MCF 10A (cell line): Measurements from ENCODE around the gene NRP1. TPM values are rescaled to one million over a fixed set of nuclear protein-coding genes. Genes with fewer than 3 reads are reported as not detected.

Experiments
- BruUV-seq: library from RNA; stranded (reverse); fragments of 400-500 nt; replicated peaks from 2 replicates; lab custom pipeline; 2021; lab: Mats Ljungman, UMichigan
- CTCF ChIA-PET: fragments of 300-600 bp; sonication (Branson Sonifier 250); formaldehyde crosslinking; extraction: SDS; loops from one replicate; lab custom pipeline; 2021; ENCODE audit warnings: antibody characterized with exemption, inconsistent platforms; lab: Yijun Ruan, JAX
- POLR2A ChIA-PET: fragments of 300-600, 350-650 bp; sonication (Branson Sonifier 250); formaldehyde crosslinking; extraction: SDS; loops from one replicate; lab custom pipeline; 2020; ENCODE audit warnings: antibody characterized with exemption, inconsistent platforms; lab: Yijun Ruan, JAX
- DNase-seq: peaks from one replicate; pipeline ENCODE4 v3.0.0-alpha.2; 2018; ENCODE audit not compliant: unreplicated experiment
- H3K27ac Mint-ChIP-seq: one replicate; pipeline ENCODE4 v1.8.0; 2022; ENCODE audit warnings: mild to moderate bottlenecking, low read depth, mixed read lengths; ENCODE audit not compliant: unreplicated experiment
- H3K27me3 Mint-ChIP-seq: one replicate; pipeline ENCODE4 v1.8.0; 2022; ENCODE audit warnings: mixed read lengths; ENCODE audit not compliant: insufficient read depth, unreplicated experiment
- H3K36me3 Mint-ChIP-seq: one replicate; pipeline ENCODE4 v1.8.0; 2022; ENCODE audit warnings: mild to moderate bottlenecking, moderate library complexity, mixed read lengths; ENCODE audit not compliant: insufficient read depth, unreplicated experiment
- H3K4me1 Mint-ChIP-seq: one replicate; pipeline ENCODE4 v1.8.0; 2022; ENCODE audit warnings: mixed read lengths; ENCODE audit not compliant: insufficient read depth, unreplicated experiment
- H3K4me3 Mint-ChIP-seq: one replicate; pipeline ENCODE4 v1.8.0; 2022; ENCODE audit warnings: mild to moderate bottlenecking, moderate library complexity, mixed read lengths; ENCODE audit not compliant: unreplicated experiment
- H3K9me3 Mint-ChIP-seq: one replicate; pipeline ENCODE4 v1.8.0; 2022; ENCODE audit warnings: mixed read lengths; ENCODE audit not compliant: unreplicated experiment
- CTCF ChIP-seq: fragments of 200-600 bp; IDR thresholded peaks from one replicate; pipeline ENCODE4 v1.8.0; 2022; ENCODE audit warnings: antibody characterized with exemption, mild to moderate bottlenecking; ENCODE audit not compliant: unreplicated experiment
- intact Hi-C: fragments of 100-400 bp; cut with micrococcal nuclease; formaldehyde crosslinking; loops from 2 replicates; pipeline ENCODE4 v1.14.1; 2022
- total RNA-seq: library from RNA; stranded (reverse); gene quantifications from 2 replicates; pipeline ENCODE4 v1.2.3, GENCODE V29; 2022

The NRP1 gene
- total RNA-seq, 1 experiment from 2014 or later: 66.6 TPM

GRCh38 chr10:33152750-33153149 is 181.7 kb downstream of the NRP1 start:
- no peak overlapping the region for H3K4me3 Mint-ChIP-seq
- POLR2A ChIA-PET: interaction anchor here (0.6 kb wide), 1 partner anchor 546 kb away, joined by 3 read pairs; no protein-coding TSS in a partner anchor
- no peaks in the 10 kb centered on the region for H3K36me3 Mint-ChIP-seq
- no peaks in the 10 kb centered on the region for H3K27me3 Mint-ChIP-seq
- intact Hi-C loops: no loop called here
- no peak overlapping the region for H3K27ac Mint-ChIP-seq
- DNase-seq: no peak
- H3K9me3 Mint-ChIP-seq: no peaks in the 10 kb centered on the region
- TF ChIP-seq CTCF: no peak
- CTCF ChIA-PET: interaction anchor here (0.7 to 4.0 kb wide), 3 partner anchors 9 to 143 kb away, joined by 4 to 40 read pairs (median 10); no protein-coding TSS in a partner anchor
- H3K4me1 Mint-ChIP-seq: peaks cover 20% of the 10 kb centered on the region
- BruUV-seq: no TSS peak

GRCh38 chr10:33152146-33152545 is 182.3 kb downstream of the NRP1 start:
- DNase-seq: no peak
- Mint-ChIP-seq H3K4me3 (no peak overlapping the region), H3K27me3 (no peaks in the 10 kb centered on the region), H3K9me3 (no peaks in the 10 kb centered on the region), H3K4me1 (peaks cover 16% of the 10 kb centered on the region), H3K27ac (no peak overlapping the region), H3K36me3 (no peaks in the 10 kb centered on the region)
- intact Hi-C loops: no loop called here
- ChIA-PET CTCF (no interaction called here), POLR2A (interaction anchor here (0.7 kb wide), 1 partner anchor 142 kb away, joined by 3 read pairs; no protein-coding TSS in a partner anchor)
- BruUV-seq: no TSS peak
- no peak for TF ChIP-seq CTCF

GRCh38 chr10:33151344-33151864 is 183.1 kb downstream of the NRP1 start:
- H3K4me1 Mint-ChIP-seq: peaks cover 10% of the 10 kb centered on the region
- H3K27me3 Mint-ChIP-seq: no peaks in the 10 kb centered on the region
- no peaks in the 10 kb centered on the region for H3K36me3 Mint-ChIP-seq
- no peak overlapping the region for H3K4me3 Mint-ChIP-seq
- no peak for DNase-seq
- no peaks in the 10 kb centered on the region for H3K9me3 Mint-ChIP-seq
- TF ChIP-seq CTCF: no peak
- intact Hi-C loops: no loop called here
- BruUV-seq: no TSS peak
- POLR2A ChIA-PET: no interaction called here
- CTCF ChIA-PET: no interaction called here
- H3K27ac Mint-ChIP-seq: no peak overlapping the region

GRCh38 chr10:33150889-33151288 is 183.6 kb downstream of the NRP1 start:
- no TSS peak for BruUV-seq
- no peak for DNase-seq
- intact Hi-C loops: no loop called here
- H3K4me3 Mint-ChIP-seq: no peak overlapping the region
- ChIA-PET CTCF (no interaction called here), POLR2A (no interaction called here)
- H3K27ac Mint-ChIP-seq: no peak overlapping the region
- H3K27me3 Mint-ChIP-seq: no peaks in the 10 kb centered on the region
- H3K36me3 Mint-ChIP-seq: no peaks in the 10 kb centered on the region
- no peaks in the 10 kb centered on the region for H3K9me3 Mint-ChIP-seq
- H3K4me1 Mint-ChIP-seq: peaks cover 5% of the 10 kb centered on the region
- TF ChIP-seq CTCF: no peak
